PC-9 (cell line): ENCODE data around the gene ASTN2. TPM values are rescaled to one million over a fixed set of nuclear protein-coding genes. Genes with fewer than 3 reads are reported as not detected.

Experiments used
- BruUV-seq: library from RNA; stranded (reverse); fragments of 400-500 nt; replicated peaks from 2 replicates; lab custom pipeline; 2021; lab: Mats Ljungman, UMichigan
- CTCF ChIA-PET: fragments of 300-600 bp; sonication (Branson Sonifier 250); formaldehyde crosslinking; loops from one replicate; lab custom pipeline; 2022; ENCODE audit warnings: antibody characterized with exemption; lab: Charles Lee
- POLR2A ChIA-PET: fragments of 300-600 bp; sonication (Branson Sonifier 250); formaldehyde crosslinking; loops from one replicate; lab custom pipeline; 2022; ENCODE audit warnings: antibody characterized with exemption; ENCODE audit not compliant: unreplicated experiment; lab: Charles Lee
- DNase-seq, 2 experiments: peaks; one replicate each; pipeline versions ENCODE4 v3.0.0 to v3.0.0-alpha.2; 2015 to 2022; ENCODE audit warnings: mixed read lengths in 1 of 2
- H2AFZ ChIP-seq: fragments of 200-600 bp; sonication (generic); 2 replicates; pipeline ENCODE4 v1.8.1; 2017; ENCODE audit warnings: antibody characterized with exemption
- H3F3A ChIP-seq: fragments of 200-600 bp; sonication (generic); 2 replicates; pipeline ENCODE4 v1.8.1; 2017; ENCODE audit warnings: antibody characterized with exemption, mild to moderate bottlenecking, low read depth; ENCODE audit not compliant: insufficient read depth
- H3K27ac ChIP-seq: fragments of 200-600 bp; sonication (generic); 2 replicates; pipeline ENCODE4 v1.6.1; 2016; ENCODE audit warnings: mixed run types
- H3K27me3 ChIP-seq: fragments of 200-600 bp; sonication (generic); 2 replicates; pipeline ENCODE4 v1.6.1; 2016; ENCODE audit warnings: low read depth, mixed run types; ENCODE audit not compliant: insufficient read depth
- H3K36me3 ChIP-seq: fragments of 200-600 bp; sonication (generic); 2 replicates; pipeline ENCODE4 v1.6.1; 2016; ENCODE audit warnings: low read depth, mixed run types
- H3K4me1 ChIP-seq: fragments of 200-600 bp; sonication (generic); replicated peaks from 2 replicates; pipeline ENCODE4 v1.6.1; 2016; ENCODE audit warnings: mixed run types; ENCODE audit not compliant: insufficient read depth
- H3K4me2 ChIP-seq: fragments of 200-600 bp; sonication (generic); 2 replicates; pipeline ENCODE4 v1.6.1; 2017; ENCODE audit warnings: mixed run types
- H3K4me3 ChIP-seq: fragments of 200-600 bp; sonication (generic); 2 replicates; pipeline ENCODE4 v1.6.1; 2016; ENCODE audit warnings: mixed run types
- H3K79me2 ChIP-seq: fragments of 200-600 bp; sonication (generic); 2 replicates; pipeline ENCODE4 v1.6.1; 2017; ENCODE audit warnings: low read depth, mixed run types
- H3K9me2 ChIP-seq: fragments of 200-600 bp; sonication (generic); 2 replicates; pipeline ENCODE4 v1.8.1; 2017; ENCODE audit warnings: mild to moderate bottlenecking; ENCODE audit not compliant: insufficient read depth
- H3K9me3 ChIP-seq: fragments of 200-600 bp; sonication (generic); 2 replicates; pipeline ENCODE4 v1.8.1; 2016; ENCODE audit warnings: low read depth; ENCODE audit not compliant: insufficient read depth
- H4K20me1 ChIP-seq: fragments of 200-600 bp; sonication (generic); 2 replicates; pipeline ENCODE4 v1.8.1; 2017; ENCODE audit not compliant: insufficient read depth
- EZH2 ChIP-seq: fragments of 200-600 bp; sonication (generic); IDR thresholded peaks from 2 replicates; pipeline ENCODE4 v1.8.0; 2017; ENCODE audit warnings: antibody characterized with exemption, low read depth
- intact Hi-C: fragments of 100-400 bp; cut with micrococcal nuclease; formaldehyde crosslinking; loops from one replicate; pipeline ENCODE4 v1.10.0; 2022; ENCODE audit not compliant: unreplicated experiment
- total RNA-seq: library from RNA; stranded (reverse); gene quantifications from 2 replicates; pipeline ENCODE4 v1.2.3, GENCODE V29; 2021
- TF ChIP-seq, protein P1 (sequence below): fragments of 200-600 bp; sonication (generic); conservative IDR thresholded peaks from 2 replicates; pipeline ENCODE4 v1.6.1; 2017; ENCODE audit warnings: mixed run types, antibody characterized with exemption, mild to moderate bottlenecking, moderate library complexity

ASTN2 gene
- total RNA-seq, 1 experiment from 2014 or later = 6.2 TPM

DNA sequence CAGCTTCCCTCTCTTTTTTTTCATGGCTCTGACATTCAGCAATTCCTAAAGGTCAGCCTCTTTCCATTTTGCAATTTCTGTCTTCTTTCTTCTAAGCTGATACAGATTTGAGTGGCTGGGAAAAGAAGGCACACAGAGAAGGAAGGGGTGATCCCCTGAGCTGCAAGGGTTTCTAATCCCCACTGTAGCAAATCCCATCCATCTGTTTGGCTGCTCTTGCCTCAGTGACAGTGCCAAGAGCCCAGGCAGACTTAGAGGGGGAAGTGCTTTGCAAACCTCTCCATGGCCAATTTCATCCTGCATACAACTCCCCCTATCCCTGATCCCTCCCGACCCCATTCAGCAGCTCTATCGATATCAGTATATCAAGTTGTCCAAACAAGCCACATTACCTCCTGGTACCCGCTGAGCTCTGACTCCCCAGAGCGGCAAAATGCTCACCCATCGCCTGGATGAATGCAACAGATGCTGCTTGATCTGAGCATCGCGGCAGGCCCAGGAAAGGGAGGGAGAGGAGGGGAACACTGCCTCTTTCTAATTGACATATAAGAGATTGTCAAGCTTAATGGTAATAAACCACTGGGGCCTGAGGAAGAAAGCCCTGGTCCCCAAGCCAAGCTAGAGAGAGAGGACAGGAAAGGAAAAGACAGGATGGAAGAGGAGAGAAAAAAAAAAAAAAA is 268.9 kb downstream of the ASTN2 start:
- DNase-seq = no peak
- Histone ChIP-seq H3F3A (no peaks in the 10 kb centered on the region), H3K27me3 (peaks cover 15% of the 10 kb centered on the region), H3K4me3 (no peak overlapping the region), H2AFZ (no peak overlapping the region), H3K4me2 (no peak overlapping the region), H3K27ac (no peak overlapping the region), H3K4me1 (no peaks in the 10 kb centered on the region), H3K79me2 (no peaks in the 10 kb centered on the region), H3K36me3 (no peaks in the 10 kb centered on the region), H3K9me3 (no peaks in the 10 kb centered on the region), H4K20me1 (no peaks in the 10 kb centered on the region), H3K9me2 (no peaks in the 10 kb centered on the region)
- no TSS peak for BruUV-seq
- TF ChIP-seq EZH2 = no peak
- POLR2A ChIA-PET = no interaction called here
- CTCF ChIA-PET = no interaction called here
- intact Hi-C loops = no loop called here

DNA sequence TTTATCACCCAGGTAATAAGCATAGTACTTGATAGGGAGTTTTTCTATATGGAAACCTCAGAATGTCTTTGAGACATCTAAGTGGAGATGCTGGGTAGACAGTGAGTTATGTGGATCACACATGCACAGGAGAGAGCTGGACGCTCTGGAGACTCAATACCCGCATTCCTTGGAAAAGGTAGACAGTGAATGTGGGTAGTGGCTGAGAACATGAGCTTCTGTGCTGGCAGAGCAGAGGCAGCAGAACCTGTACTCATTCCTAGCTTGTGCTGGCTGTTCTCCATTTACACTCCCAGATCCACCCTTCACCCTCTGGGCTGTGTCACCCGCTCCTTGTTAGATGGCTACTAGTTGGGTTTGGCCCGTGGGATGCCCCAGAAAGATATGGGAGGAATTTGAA is 269.8 kb downstream of the ASTN2 start:
- CTCF ChIA-PET = no interaction called here

DNA sequence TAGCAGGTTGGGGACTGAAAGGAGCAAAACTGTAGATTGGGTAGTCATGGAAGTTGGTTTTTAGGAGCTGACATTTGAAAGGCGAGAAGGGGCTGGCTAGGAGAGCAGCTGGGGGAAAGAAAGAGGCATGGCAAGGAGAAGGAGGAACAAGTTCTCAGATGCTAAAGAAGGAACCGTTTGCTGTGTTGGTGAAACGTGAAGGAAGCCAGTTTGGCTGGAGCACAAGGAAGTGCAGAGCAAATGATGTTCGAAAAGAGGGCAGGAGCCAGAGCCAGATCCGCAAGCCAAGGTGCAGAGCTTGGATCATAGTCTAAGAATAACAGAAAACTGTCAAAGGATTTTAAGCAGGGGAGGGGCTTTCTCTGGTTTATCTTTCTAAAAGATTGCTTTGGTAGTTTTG is 276.6 kb downstream of the ASTN2 start:
- no peak overlapping the region for H3K4me3 ChIP-seq
- no peaks in the 10 kb centered on the region for H3K9me2 ChIP-seq
- TF ChIP-seq, protein P1, sequence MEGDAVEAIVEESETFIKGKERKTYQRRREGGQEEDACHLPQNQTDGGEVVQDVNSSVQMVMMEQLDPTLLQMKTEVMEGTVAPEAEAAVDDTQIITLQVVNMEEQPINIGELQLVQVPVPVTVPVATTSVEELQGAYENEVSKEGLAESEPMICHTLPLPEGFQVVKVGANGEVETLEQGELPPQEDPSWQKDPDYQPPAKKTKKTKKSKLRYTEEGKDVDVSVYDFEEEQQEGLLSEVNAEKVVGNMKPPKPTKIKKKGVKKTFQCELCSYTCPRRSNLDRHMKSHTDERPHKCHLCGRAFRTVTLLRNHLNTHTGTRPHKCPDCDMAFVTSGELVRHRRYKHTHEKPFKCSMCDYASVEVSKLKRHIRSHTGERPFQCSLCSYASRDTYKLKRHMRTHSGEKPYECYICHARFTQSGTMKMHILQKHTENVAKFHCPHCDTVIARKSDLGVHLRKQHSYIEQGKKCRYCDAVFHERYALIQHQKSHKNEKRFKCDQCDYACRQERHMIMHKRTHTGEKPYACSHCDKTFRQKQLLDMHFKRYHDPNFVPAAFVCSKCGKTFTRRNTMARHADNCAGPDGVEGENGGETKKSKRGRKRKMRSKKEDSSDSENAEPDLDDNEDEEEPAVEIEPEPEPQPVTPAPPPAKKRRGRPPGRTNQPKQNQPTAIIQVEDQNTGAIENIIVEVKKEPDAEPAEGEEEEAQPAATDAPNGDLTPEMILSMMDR = no peak
- TF ChIP-seq EZH2 = no peak
- CTCF ChIA-PET = no interaction called here
- H3K9me3 ChIP-seq = no peaks in the 10 kb centered on the region
- H2AFZ ChIP-seq = no peak overlapping the region
- no peak overlapping the region for H3K27ac ChIP-seq
- H3K27me3 ChIP-seq = peaks cover 4% of the 10 kb centered on the region; the same call in 1 of the 2 replicates
- H3K79me2 ChIP-seq = no peaks in the 10 kb centered on the region
- H3K36me3 ChIP-seq = no peaks in the 10 kb centered on the region
- H3K4me2 ChIP-seq = no peak overlapping the region
- intact Hi-C loops = no loop called here
- H3K4me1 ChIP-seq = no peaks in the 10 kb centered on the region
- H4K20me1 ChIP-seq = no peaks in the 10 kb centered on the region
- no peaks in the 10 kb centered on the region for H3F3A ChIP-seq
- DNase-seq = no peak
- no TSS peak for BruUV-seq
- POLR2A ChIA-PET = no interaction called here

More for the DNA sequence above, 269.8 kb downstream of the ASTN2 start:
- H3K9me2 ChIP-seq = no peaks in the 10 kb centered on the region
- intact Hi-C loops = no loop called here
- H3K27me3 ChIP-seq = peaks cover 15% of the 10 kb centered on the region
- H3K27ac ChIP-seq = no peak overlapping the region
- H3K4me2 ChIP-seq = no peak overlapping the region
- H3K4me3 ChIP-seq = no peak overlapping the region
- no peaks in the 10 kb centered on the region for H3K9me3 ChIP-seq
- H3K79me2 ChIP-seq = no peaks in the 10 kb centered on the region
- TF ChIP-seq, protein P1 = no peak
- no peak for TF ChIP-seq EZH2
- H4K20me1 ChIP-seq = no peaks in the 10 kb centered on the region
- no TSS peak for BruUV-seq
- H3K4me1 ChIP-seq = no peaks in the 10 kb centered on the region
- no peak for DNase-seq
- no peaks in the 10 kb centered on the region for H3F3A ChIP-seq
- no peak overlapping the region for H2AFZ ChIP-seq
- POLR2A ChIA-PET = no interaction called here
- no peaks in the 10 kb centered on the region for H3K36me3 ChIP-seq

DNA sequence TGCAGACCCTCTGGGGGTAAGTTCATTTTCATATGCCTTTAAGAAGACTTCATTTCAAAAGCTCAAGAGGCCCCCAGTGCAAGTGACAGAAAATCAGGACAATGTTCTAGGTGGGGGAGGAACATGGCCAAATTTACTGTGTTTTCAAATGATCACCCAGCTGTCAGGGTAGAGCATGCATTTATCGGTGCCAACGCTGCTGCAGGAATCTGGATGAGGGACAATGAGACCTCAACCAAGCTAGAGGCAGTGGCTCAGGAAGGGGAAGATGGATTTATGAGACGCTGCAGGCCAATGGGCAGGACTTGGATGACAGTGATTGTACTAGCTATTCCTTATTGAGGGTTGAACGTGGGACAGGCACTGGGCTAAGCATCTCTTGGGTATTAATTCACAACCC is 278.4 kb downstream of the ASTN2 start:
- TF ChIP-seq, protein P1 = no peak
- no peak for TF ChIP-seq EZH2
- H3K4me1 ChIP-seq = no peaks in the 10 kb centered on the region
- H3K9me2 ChIP-seq = no peaks in the 10 kb centered on the region
- H4K20me1 ChIP-seq = no peaks in the 10 kb centered on the region
- no peaks in the 10 kb centered on the region for H3K9me3 ChIP-seq
- no peak overlapping the region for H2AFZ ChIP-seq
- no peaks in the 10 kb centered on the region for H3F3A ChIP-seq
- intact Hi-C loops = no loop called here
- H3K4me2 ChIP-seq = no peak overlapping the region
- no peaks in the 10 kb centered on the region for H3K36me3 ChIP-seq
- CTCF ChIA-PET = interaction anchor here (0.6 kb wide), 1 partner anchor 449 kb away, joined by 9 read pairs; the partner anchor contains the start of gene TRIM32
- H3K27me3 ChIP-seq = peaks cover 4% of the 10 kb centered on the region; the same call in 1 of the 2 replicates
- H3K79me2 ChIP-seq = no peaks in the 10 kb centered on the region
- no peak overlapping the region for H3K4me3 ChIP-seq
- H3K27ac ChIP-seq = no peak overlapping the region
- no peak for DNase-seq
- BruUV-seq = no TSS peak
- POLR2A ChIA-PET = no interaction called here
